ENCODE measurements around the gene THSD7A. TPM values are rescaled to one million over a fixed set of nuclear protein-coding genes. Genes with fewer than 3 reads are reported as not detected.

THSD7A gene
- total and polyA plus RNA-seq, 9 of the 15 experiments (the other 6 are each of a cell fraction or from before 2014, with no cell fraction given), result 0.01 to 0.02 TPM; not detected in 7

- TF ChIP-seq ZNF639 (CRISPR knock-in tag; conservative IDR thresholded peaks at IDR 0.05 in 1 of 2, IDR thresholded peaks at IDR 0.05 in 1 of 2) (no peak), SMARCA5 (IDR thresholded peaks at IDR 0.05) (no peak), DLX4 (CRISPR knock-in tag; IDR thresholded peaks at IDR 0.05) (no peak), ZNF121 (CRISPR knock-in tag; conservative IDR thresholded peaks at IDR 0.05) (no peak), FOXO4 (CRISPR knock-in tag; IDR thresholded peaks at IDR 0.05) (no peak), C11orf30 (IDR thresholded peaks at IDR 0.05; ENCODE audit: low read depth) (peak; percentile 41; the same call in 1 of the 2 replicates), DNMT1 (IDR thresholded peaks at IDR 0.05) (no peak), TOE1 (IDR thresholded peaks at IDR 0.05; ENCODE audit: borderline replicate concordance) (no peak), TOE1 (CRISPR knock-in tag; IDR thresholded peaks at IDR 0.05; ENCODE audit: borderline replicate concordance, low read depth) (no peak), ZHX1 (conservative IDR thresholded peaks at IDR 0.05; ENCODE audit: low read length) (no peak), NR4A1 (CRISPR knock-in tag; IDR thresholded peaks at IDR 0.05) (no peak), NR4A1 (tag; IDR thresholded peaks at IDR 0.05) (no peak), HNRNPH1 (optimal IDR thresholded peaks at IDR 0.05; ENCODE audit: low read depth, low read length) (no peak), STAT5A (IDR thresholded peaks at IDR 0.05; ENCODE audit: borderline replicate concordance, low read length) (no peak), TCF7L2 (IDR thresholded peaks at IDR 0.05; ENCODE audit: low read depth, low read length) (no peak), GTF3C2 (IDR thresholded peaks at IDR 0.05; ENCODE audit: borderline replicate concordance, extremely low read depth, insufficient read length) (no peak)
Observed at GRCh38 chr7:11858622-11859302, 26.8 kb upstream of the THSD7A start (continued).
